ENCODE results near the gene SRSF4. TPM values are rescaled to one million over a fixed set of nuclear protein-coding genes. Genes with fewer than 3 reads are reported as not detected.

Gene SRSF4
- total and polyA plus RNA-seq, 9 of the 15 experiments (the other 6 are each of a cell fraction or from before 2014, with no cell fraction given), result 15.9 to 132 (median 82.0) TPM

- TF ChIP-seq E2F8 (IDR thresholded peaks at IDR 0.05; ENCODE audit: low read depth, partially characterized antibody), result peak; percentile 50
- TF ChIP-seq HLTF (IDR thresholded peaks at IDR 0.05), result no peak
- TF ChIP-seq, protein P1, sequence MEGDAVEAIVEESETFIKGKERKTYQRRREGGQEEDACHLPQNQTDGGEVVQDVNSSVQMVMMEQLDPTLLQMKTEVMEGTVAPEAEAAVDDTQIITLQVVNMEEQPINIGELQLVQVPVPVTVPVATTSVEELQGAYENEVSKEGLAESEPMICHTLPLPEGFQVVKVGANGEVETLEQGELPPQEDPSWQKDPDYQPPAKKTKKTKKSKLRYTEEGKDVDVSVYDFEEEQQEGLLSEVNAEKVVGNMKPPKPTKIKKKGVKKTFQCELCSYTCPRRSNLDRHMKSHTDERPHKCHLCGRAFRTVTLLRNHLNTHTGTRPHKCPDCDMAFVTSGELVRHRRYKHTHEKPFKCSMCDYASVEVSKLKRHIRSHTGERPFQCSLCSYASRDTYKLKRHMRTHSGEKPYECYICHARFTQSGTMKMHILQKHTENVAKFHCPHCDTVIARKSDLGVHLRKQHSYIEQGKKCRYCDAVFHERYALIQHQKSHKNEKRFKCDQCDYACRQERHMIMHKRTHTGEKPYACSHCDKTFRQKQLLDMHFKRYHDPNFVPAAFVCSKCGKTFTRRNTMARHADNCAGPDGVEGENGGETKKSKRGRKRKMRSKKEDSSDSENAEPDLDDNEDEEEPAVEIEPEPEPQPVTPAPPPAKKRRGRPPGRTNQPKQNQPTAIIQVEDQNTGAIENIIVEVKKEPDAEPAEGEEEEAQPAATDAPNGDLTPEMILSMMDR (IDR thresholded peaks at IDR 0.05 in 2 of 3, conservative IDR thresholded peaks at IDR 0.05 in 1 of 3; ENCODE audit: insufficient read depth in 2 of 3, low read depth in 1 of 3, low read length in 3 of 3), result peak; percentile 94 to 99 (median 99)
- TF ChIP-seq RFX5 (IDR thresholded peaks at IDR 0.05; ENCODE audit: low read depth, low read length), result no peak
- no peak for TF ChIP-seq PRMT5 (CRISPR knock-in tag; IDR thresholded peaks at IDR 0.05)
- TF ChIP-seq ZBTB17 (CRISPR knock-in tag; IDR thresholded peaks at IDR 0.05), result peak; percentile 87
- TF ChIP-seq, protein P2, sequence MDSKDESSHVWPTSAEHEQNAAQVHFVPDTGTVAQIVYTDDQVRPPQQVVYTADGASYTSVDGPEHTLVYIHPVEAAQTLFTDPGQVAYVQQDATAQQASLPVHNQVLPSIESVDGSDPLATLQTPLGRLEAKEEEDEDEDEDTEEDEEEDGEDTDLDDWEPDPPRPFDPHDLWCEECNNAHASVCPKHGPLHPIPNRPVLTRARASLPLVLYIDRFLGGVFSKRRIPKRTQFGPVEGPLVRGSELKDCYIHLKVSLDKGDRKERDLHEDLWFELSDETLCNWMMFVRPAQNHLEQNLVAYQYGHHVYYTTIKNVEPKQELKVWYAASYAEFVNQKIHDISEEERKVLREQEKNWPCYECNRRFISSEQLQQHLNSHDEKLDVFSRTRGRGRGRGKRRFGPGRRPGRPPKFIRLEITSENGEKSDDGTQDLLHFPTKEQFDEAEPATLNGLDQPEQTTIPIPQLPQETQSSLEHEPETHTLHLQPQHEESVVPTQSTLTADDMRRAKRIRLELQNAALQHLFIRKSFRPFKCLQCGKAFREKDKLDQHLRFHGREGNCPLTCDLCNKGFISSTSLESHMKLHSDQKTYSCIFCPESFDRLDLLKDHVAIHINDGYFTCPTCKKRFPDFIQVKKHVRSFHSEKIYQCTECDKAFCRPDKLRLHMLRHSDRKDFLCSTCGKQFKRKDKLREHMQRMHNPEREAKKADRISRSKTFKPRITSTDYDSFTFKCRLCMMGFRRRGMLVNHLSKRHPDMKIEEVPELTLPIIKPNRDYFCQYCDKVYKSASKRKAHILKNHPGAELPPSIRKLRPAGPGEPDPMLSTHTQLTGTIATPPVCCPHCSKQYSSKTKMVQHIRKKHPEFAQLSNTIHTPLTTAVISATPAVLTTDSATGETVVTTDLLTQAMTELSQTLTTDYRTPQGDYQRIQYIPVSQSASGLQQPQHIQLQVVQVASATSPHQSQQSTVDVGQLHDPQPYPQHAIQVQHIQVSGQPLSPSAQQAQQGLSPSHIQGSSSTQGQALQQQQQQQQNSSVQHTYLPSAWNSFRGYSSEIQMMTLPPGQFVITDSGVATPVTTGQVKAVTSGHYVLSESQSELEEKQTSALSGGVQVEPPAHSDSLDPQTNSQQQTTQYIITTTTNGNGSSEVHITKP (IDR thresholded peaks at IDR 0.05; ENCODE audit: partially characterized antibody), result peak; percentile 62
- TF ChIP-seq STAT5A (IDR thresholded peaks at IDR 0.05; ENCODE audit: borderline replicate concordance, low read length), result peak; percentile 84
- TF ChIP-seq, protein P3, sequence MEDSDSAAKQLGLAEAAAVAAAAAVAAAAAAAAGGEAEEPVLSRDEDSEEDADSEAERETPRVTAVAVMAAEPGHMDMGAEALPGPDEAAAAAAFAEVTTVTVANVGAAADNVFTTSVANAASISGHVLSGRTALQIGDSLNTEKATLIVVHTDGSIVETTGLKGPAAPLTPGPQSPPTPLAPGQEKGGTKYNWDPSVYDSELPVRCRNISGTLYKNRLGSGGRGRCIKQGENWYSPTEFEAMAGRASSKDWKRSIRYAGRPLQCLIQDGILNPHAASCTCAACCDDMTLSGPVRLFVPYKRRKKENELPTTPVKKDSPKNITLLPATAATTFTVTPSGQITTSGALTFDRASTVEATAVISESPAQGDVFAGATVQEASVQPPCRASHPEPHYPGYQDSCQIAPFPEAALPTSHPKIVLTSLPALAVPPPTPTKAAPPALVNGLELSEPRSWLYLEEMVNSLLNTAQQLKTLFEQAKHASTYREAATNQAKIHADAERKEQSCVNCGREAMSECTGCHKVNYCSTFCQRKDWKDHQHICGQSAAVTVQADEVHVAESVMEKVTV (CRISPR knock-in tag; IDR thresholded peaks at IDR 0.05), result peak; percentile 98
- TF ChIP-seq TRIM24 (IDR thresholded peaks at IDR 0.05), result peak; percentile 38 to 72; a peak in 3 of 4 replicates
- TF ChIP-seq, protein P4, sequence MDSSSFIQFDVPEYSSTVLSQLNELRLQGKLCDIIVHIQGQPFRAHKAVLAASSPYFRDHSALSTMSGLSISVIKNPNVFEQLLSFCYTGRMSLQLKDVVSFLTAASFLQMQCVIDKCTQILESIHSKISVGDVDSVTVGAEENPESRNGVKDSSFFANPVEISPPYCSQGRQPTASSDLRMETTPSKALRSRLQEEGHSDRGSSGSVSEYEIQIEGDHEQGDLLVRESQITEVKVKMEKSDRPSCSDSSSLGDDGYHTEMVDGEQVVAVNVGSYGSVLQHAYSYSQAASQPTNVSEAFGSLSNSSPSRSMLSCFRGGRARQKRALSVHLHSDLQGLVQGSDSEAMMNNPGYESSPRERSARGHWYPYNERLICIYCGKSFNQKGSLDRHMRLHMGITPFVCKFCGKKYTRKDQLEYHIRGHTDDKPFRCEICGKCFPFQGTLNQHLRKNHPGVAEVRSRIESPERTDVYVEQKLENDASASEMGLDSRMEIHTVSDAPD (CRISPR knock-in tag; IDR thresholded peaks at IDR 0.05), result no peak
- 0 out of 2 replicates have a peak, but pooled peaks have one; percentile 43 for TF ChIP-seq JUNB (CRISPR knock-in tag; conservative IDR thresholded peaks at IDR 0.05)
- peak; percentile 84 for TF ChIP-seq SOX6 (IDR thresholded peaks at IDR 0.05)
- TF ChIP-seq BCOR (IDR thresholded peaks at IDR 0.05), result peak; percentile 80
Measured at GRCh38 chr1:29202584-29203340, 21.1 kb upstream of the SRSF4 start (continued).

Data from K562 (cell line).